Ishikawa (cell line): ENCODE results near the gene TUSC7.

Experiments
- CEBPB ChIP-seq: IDR thresholded peaks from 2 replicates; pipeline ENCODE4 v1.6.1; 2012
- CREB1 ChIP-seq: IDR thresholded peaks from 2 replicates; pipeline ENCODE4 v1.6.1; 2012; ENCODE audit warnings: low read depth
- EGR1 ChIP-seq: IDR thresholded peaks from 2 replicates; pipeline ENCODE4 v1.6.1; 2012
- EP300 ChIP-seq: IDR thresholded peaks from 2 replicates; pipeline ENCODE4 v1.6.1; 2012; ENCODE audit warnings: borderline replicate concordance
- FOXM1 ChIP-seq: IDR thresholded peaks from 2 replicates; pipeline ENCODE4 v1.6.1; 2012; ENCODE audit warnings: low read depth, borderline replicate concordance
- RAD21 ChIP-seq: IDR thresholded peaks from 2 replicates; pipeline ENCODE4 v1.6.1; 2012; ENCODE audit warnings: low read depth
- REST ChIP-seq: IDR thresholded peaks from 2 replicates; pipeline ENCODE4 v1.6.1; 2012; ENCODE audit warnings: low read depth, mild to moderate bottlenecking
- TAF1 ChIP-seq: IDR thresholded peaks from 2 replicates; pipeline ENCODE4 v1.6.1; 2012; ENCODE audit warnings: low read depth, mild to moderate bottlenecking
- TCF12 ChIP-seq: IDR thresholded peaks from 2 replicates; pipeline ENCODE4 v1.6.1; 2012; ENCODE audit warnings: low read depth
- TEAD4 ChIP-seq: IDR thresholded peaks from 2 replicates; pipeline ENCODE4 v1.6.1; 2012
- USF1 ChIP-seq: IDR thresholded peaks from 2 replicates; pipeline ENCODE4 v1.6.1; 2012
- YY1 ChIP-seq: IDR thresholded peaks from 2 replicates; pipeline ENCODE4 v1.6.1; 2012; ENCODE audit warnings: low read depth
- ZBTB7A ChIP-seq: IDR thresholded peaks from 2 replicates; pipeline ENCODE4 v1.6.1; 2012; ENCODE audit warnings: low read depth
- TF ChIP-seq, protein P1 (sequence below): IDR thresholded peaks from 2 replicates; pipeline ENCODE4 v1.6.1; 2012

DNA sequence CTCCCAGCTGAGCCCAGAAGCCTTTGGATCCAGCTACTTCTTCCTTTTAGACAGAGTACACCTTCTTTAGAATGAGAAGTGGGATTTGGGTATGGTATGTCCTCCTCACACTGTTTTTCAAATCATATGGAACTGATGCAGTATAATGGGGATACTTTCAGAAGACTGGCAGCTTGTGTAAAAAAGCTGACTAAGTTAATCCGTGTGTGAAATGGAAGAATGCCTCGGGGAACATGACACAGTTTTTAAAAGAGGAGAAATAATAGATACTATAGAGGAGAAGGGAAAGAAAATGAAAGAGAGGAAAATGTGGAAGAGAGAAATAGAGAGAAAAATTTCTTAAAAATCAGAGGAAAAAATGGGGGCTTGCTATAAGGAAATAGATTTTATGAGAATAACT lies 47.7 kb downstream of the TUSC7 start:
- TF ChIP-seq TAF1 (no peak), YY1 (no peak), REST (no peak), TEAD4 (no peak), CREB1 (no peak), FOXM1 (no peak), TCF12 (no peak), EP300 (no peak), RAD21 (no peak), ZBTB7A (no peak), CEBPB (no peak), EGR1 (no peak), USF1 (no peak)
- TF ChIP-seq, protein P1, sequence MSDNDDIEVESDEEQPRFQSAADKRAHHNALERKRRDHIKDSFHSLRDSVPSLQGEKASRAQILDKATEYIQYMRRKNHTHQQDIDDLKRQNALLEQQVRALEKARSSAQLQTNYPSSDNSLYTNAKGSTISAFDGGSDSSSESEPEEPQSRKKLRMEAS = no peak
